Mesendoderm (in vitro differentiated cells): ENCODE measurements around the gene PRKCA.

Experiments
- DNase-seq: peaks from one replicate; pipeline ENCODE4 v3.0.0; 2013
- H2AK5ac ChIP-seq: 2 replicates; pipeline ENCODE4 v1.6.1; 2013; ENCODE audit warnings: low read length, inconsistent platforms
- H2BK120ac ChIP-seq: 2 replicates; pipeline ENCODE4 v1.6.1; 2013; ENCODE audit warnings: low read depth, mild to moderate bottlenecking, low read length, moderate library complexity, mixed read lengths
- H2BK15ac ChIP-seq: replicated peaks from 2 replicates; pipeline ENCODE4 v1.6.1; 2013; ENCODE audit warnings: low read depth, mild to moderate bottlenecking, moderate library complexity
- H2BK5ac ChIP-seq: 2 replicates; pipeline ENCODE4 v1.6.1; 2013; ENCODE audit warnings: low read length, inconsistent platforms
- H3K18ac ChIP-seq: 2 replicates; pipeline ENCODE4 v1.6.1; 2013; ENCODE audit warnings: mild to moderate bottlenecking, low read length, mixed read lengths
- H3K23ac ChIP-seq: one replicate; pipeline ENCODE4 v1.6.1; 2013; ENCODE audit warnings: low read length
- H3K27ac ChIP-seq: 2 replicates; pipeline ENCODE4 v1.5.1; 2013; ENCODE audit warnings: low read depth, mild to moderate bottlenecking, inconsistent platforms, low read length, moderate library complexity
- H3K27me3 ChIP-seq: 2 replicates; pipeline ENCODE4 v1.6.1; 2013; ENCODE audit warnings: low read length, control low read depth, mild to moderate bottlenecking, inconsistent platforms; ENCODE audit not compliant: insufficient read depth, poor library complexity
- H3K36me3 ChIP-seq: 2 replicates; pipeline ENCODE4 v1.6.1; 2013; ENCODE audit warnings: low read length, inconsistent platforms; ENCODE audit not compliant: control insufficient read depth, insufficient read depth
- H3K4ac ChIP-seq: one replicate; pipeline ENCODE4 v1.6.1; 2013; ENCODE audit warnings: low read depth, mild to moderate bottlenecking, low read length, moderate library complexity
- H3K4me1 ChIP-seq: 2 replicates; pipeline ENCODE4 v1.6.1; 2013; ENCODE audit warnings: low read depth, low read length, inconsistent platforms; ENCODE audit not compliant: control insufficient read depth
- H3K4me2 ChIP-seq: 2 replicates; pipeline ENCODE4 v1.6.1; 2013; ENCODE audit warnings: low read length
- H3K4me3 ChIP-seq: 2 replicates; pipeline ENCODE4 v1.5.1; 2013; ENCODE audit warnings: mild to moderate bottlenecking, low read length
- H3K56ac ChIP-seq: one replicate; pipeline ENCODE4 v1.6.1; 2013; ENCODE audit warnings: low read length
- H3K79me1 ChIP-seq: 2 replicates; pipeline ENCODE4 v1.6.1; 2013; ENCODE audit warnings: low read length, inconsistent platforms
- H3K79me2 ChIP-seq: 2 replicates; pipeline ENCODE4 v1.6.1; 2013; ENCODE audit warnings: mild to moderate bottlenecking, low read length; ENCODE audit not compliant: control insufficient read depth, insufficient read depth
- H3K9ac ChIP-seq: 2 replicates; pipeline ENCODE4 v1.6.1; 2013; ENCODE audit warnings: low read length, inconsistent platforms
- H4K5ac ChIP-seq: one replicate; pipeline ENCODE4 v1.6.1; 2013; ENCODE audit warnings: low read length
- H4K8ac ChIP-seq: one replicate; pipeline ENCODE4 v1.6.1; 2013; ENCODE audit warnings: low read depth, mild to moderate bottlenecking, control low read depth, low read length, moderate library complexity
- WGBS: extraction: QIAGEN DNeasy Blood & Tissue Kit; methylation state at CpG from one replicate; pipeline ENCODE4 v1.1.7; 2013; ENCODE audit warnings: low lambda C conversion rate, missing lambda C conversion rate; ENCODE audit not compliant: insufficient coverage; ENCODE audit errors: extremely low coverage; 5-methylcytosine and 5-hydroxymethylcytosine counted together

PRKCA gene

GRCh38 chr17:66715745-66716156 is 413.3 kb downstream of the PRKCA start:
- H2BK5ac ChIP-seq = no peak overlapping the region
- no peaks in the 10 kb centered on the region for H3K36me3 ChIP-seq
- H3K18ac ChIP-seq = no peak overlapping the region
- H4K5ac ChIP-seq = no peak overlapping the region
- H3K27me3 ChIP-seq = no peaks in the 10 kb centered on the region
- no peak overlapping the region for H3K4me3 ChIP-seq
- WGBS = no CpG with 5 or more reads among the region's 3 CpGs
- peaks cover 3% of the 10 kb centered on the region for H3K4me1 ChIP-seq
- no peaks in the 10 kb centered on the region for H3K79me2 ChIP-seq
- H2BK120ac ChIP-seq = no peak overlapping the region
- H3K56ac ChIP-seq = no peak overlapping the region
- no peak overlapping the region for H3K23ac ChIP-seq
- no peak overlapping the region for H3K27ac ChIP-seq
- no peak overlapping the region for H3K4ac ChIP-seq
- H4K8ac ChIP-seq = no peak overlapping the region
- H3K79me1 ChIP-seq = no peaks in the 10 kb centered on the region
- H2AK5ac ChIP-seq = no peak overlapping the region
- H3K9ac ChIP-seq = no peak overlapping the region
- H3K4me2 ChIP-seq = no peak overlapping the region
- no peak overlapping the region for H2BK15ac ChIP-seq
- peak; percentile 85 for DNase-seq

DNA sequence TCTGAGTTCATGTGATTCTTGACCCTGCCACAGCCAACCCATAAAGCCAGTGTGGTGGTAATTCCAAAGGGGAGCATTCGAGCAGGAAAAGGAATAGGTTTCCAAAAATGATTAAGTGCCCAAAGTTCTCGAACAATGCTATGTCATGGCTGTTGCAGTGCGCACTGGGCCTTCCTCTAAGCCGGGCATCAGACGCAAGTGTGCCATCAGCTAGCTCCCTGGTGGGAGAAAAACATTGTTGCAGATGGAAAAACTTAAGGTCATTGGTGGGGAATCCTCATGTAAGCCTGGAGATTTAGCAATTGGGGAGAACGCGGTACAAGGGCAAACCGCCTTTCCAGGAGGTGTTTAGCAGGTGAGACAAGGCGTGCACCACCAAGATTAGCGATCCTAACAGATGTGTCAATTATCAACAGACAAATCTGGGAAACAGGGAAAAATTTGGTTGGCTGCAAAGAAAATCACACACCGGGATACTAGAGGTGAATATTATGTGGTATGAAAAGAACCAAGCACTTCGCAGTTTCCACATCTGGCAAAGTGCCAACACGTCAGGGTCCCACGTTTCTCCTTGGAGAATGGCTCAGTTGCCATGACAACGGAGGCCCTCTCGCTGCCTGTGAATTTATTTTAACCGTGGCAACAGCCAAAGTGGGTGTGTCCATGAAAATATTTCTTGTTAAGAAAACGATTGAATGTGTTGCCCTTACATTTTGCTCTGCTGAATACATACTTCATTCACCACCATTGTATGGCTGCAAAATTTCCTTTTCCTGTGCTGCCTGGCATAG is 414.0 kb downstream of the PRKCA start:
- Histone ChIP-seq H3K79me2 (no peaks in the 10 kb centered on the region), H3K56ac (no peak overlapping the region), H2AK5ac (no peak overlapping the region), H4K5ac (no peak overlapping the region), H2BK5ac (no peak overlapping the region), H4K8ac (no peak overlapping the region), H3K79me1 (no peaks in the 10 kb centered on the region), H3K4me1 (peaks cover 3% of the 10 kb centered on the region), H3K27me3 (no peaks in the 10 kb centered on the region), H3K23ac (no peak overlapping the region), H3K4ac (no peak overlapping the region), H2BK120ac (no peak overlapping the region), H3K18ac (no peak overlapping the region), H3K9ac (no peak overlapping the region), H3K27ac (no peak overlapping the region), H3K36me3 (no peaks in the 10 kb centered on the region), H3K4me2 (no peak overlapping the region), H3K4me3 (no peak overlapping the region), H2BK15ac (no peak overlapping the region)
- WGBS = no CpG with 5 or more reads among the region's 18 CpGs
- peak; percentile 41 for DNase-seq

DNA sequence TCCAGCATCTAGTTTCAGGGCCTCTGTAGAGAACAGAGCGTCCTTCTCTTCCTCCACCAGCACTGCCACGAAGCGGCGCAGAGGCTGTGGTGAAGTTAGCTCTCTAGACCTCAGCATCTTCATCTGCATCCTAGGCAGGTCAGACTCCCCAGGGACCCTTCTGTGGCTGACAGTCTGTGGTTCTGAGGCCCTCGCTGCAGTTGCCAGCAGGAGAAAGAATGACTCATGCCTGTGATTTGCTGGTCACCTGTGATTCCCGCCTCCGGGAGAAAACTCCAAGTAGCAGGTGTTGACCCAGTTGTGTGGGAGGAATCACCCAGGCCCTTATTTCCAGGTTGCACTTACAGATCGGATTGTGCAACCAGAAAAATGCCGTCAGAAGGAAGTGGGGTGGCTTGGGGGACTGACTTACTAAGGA is 415.2 kb downstream of the PRKCA start:
- no peaks in the 10 kb centered on the region for H3K4me1 ChIP-seq
- H4K8ac ChIP-seq = no peak overlapping the region
- H3K27me3 ChIP-seq = no peaks in the 10 kb centered on the region
- no peak overlapping the region for H2BK15ac ChIP-seq
- H3K79me2 ChIP-seq = no peaks in the 10 kb centered on the region
- H3K18ac ChIP-seq = no peak overlapping the region
- H2BK120ac ChIP-seq = no peak overlapping the region
- H4K5ac ChIP-seq = no peak overlapping the region
- DNase-seq = peak; percentile 44
- no peak overlapping the region for H3K56ac ChIP-seq
- H3K79me1 ChIP-seq = no peaks in the 10 kb centered on the region
- H3K23ac ChIP-seq = no peak overlapping the region
- no peaks in the 10 kb centered on the region for H3K36me3 ChIP-seq
- no peak overlapping the region for H3K4me3 ChIP-seq
- no peak overlapping the region for H3K27ac ChIP-seq
- H2AK5ac ChIP-seq = no peak overlapping the region
- no peak overlapping the region for H3K4me2 ChIP-seq
- no CpG with 5 or more reads among the region's 9 CpGs for WGBS
- H3K4ac ChIP-seq = no peak overlapping the region
- no peak overlapping the region for H3K9ac ChIP-seq
- no peak overlapping the region for H2BK5ac ChIP-seq

DNA sequence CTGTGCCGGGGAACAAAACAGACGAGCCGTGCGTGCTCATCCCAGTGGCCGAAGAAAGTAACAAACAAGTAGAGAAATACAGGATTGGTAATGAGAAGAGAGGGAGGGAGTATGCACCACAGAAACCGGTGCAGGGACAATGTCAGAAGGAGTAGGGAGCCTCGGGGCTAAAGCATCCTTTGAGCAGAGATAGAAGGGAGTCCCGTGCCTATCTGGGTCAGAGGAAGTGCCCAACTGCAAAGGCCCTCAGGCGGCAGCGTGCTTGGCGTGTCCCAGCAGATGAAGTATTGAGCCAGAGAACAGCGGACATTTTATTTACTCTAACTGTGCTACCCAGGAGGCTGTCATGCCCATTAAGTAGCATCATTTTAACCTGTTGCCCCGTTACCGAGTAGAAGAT is 417.6 kb downstream of the PRKCA start:
- no peak overlapping the region for H3K27ac ChIP-seq
- H3K4me1 ChIP-seq = no peaks in the 10 kb centered on the region
- H2AK5ac ChIP-seq = no peak overlapping the region
- H3K27me3 ChIP-seq = no peaks in the 10 kb centered on the region
- H2BK120ac ChIP-seq = no peak overlapping the region
- no peak overlapping the region for H3K4me3 ChIP-seq
- no peak overlapping the region for H3K9ac ChIP-seq
- no peaks in the 10 kb centered on the region for H3K79me2 ChIP-seq
- H3K4me2 ChIP-seq = no peak overlapping the region
- H2BK5ac ChIP-seq = no peak overlapping the region
- no peak overlapping the region for H4K8ac ChIP-seq
- no peak overlapping the region for H3K18ac ChIP-seq
- H4K5ac ChIP-seq = no peak overlapping the region
- no peak overlapping the region for H3K56ac ChIP-seq
- no peaks in the 10 kb centered on the region for H3K79me1 ChIP-seq
- no peak overlapping the region for H2BK15ac ChIP-seq
- H3K4ac ChIP-seq = no peak overlapping the region
- no peaks in the 10 kb centered on the region for H3K36me3 ChIP-seq
- WGBS = no CpG with 5 or more reads among the region's 14 CpGs
- H3K23ac ChIP-seq = no peak overlapping the region
- DNase-seq = no peak

GRCh38 chr17:66720567-66720966 is 418.2 kb downstream of the PRKCA start:
- no peak overlapping the region for H3K4me3 ChIP-seq
- no peak overlapping the region for H2AK5ac ChIP-seq
- no peak overlapping the region for H3K9ac ChIP-seq
- no peaks in the 10 kb centered on the region for H3K79me1 ChIP-seq
- no peak overlapping the region for H2BK15ac ChIP-seq
- no peak overlapping the region for H4K8ac ChIP-seq
- H3K27me3 ChIP-seq = no peaks in the 10 kb centered on the region
- H3K18ac ChIP-seq = no peak overlapping the region
- no peak overlapping the region for H3K4me2 ChIP-seq
- no peak overlapping the region for H3K56ac ChIP-seq
- H3K4ac ChIP-seq = no peak overlapping the region
- no peaks in the 10 kb centered on the region for H3K79me2 ChIP-seq
- no peak overlapping the region for H4K5ac ChIP-seq
- H2BK5ac ChIP-seq = no peak overlapping the region
- no peak overlapping the region for H3K23ac ChIP-seq
- no peaks in the 10 kb centered on the region for H3K4me1 ChIP-seq
- no peak overlapping the region for H3K27ac ChIP-seq
- WGBS = no CpG with 5 or more reads among the region's 5 CpGs
- no peak overlapping the region for H2BK120ac ChIP-seq
- DNase-seq = no peak
- H3K36me3 ChIP-seq = no peaks in the 10 kb centered on the region

DNA sequence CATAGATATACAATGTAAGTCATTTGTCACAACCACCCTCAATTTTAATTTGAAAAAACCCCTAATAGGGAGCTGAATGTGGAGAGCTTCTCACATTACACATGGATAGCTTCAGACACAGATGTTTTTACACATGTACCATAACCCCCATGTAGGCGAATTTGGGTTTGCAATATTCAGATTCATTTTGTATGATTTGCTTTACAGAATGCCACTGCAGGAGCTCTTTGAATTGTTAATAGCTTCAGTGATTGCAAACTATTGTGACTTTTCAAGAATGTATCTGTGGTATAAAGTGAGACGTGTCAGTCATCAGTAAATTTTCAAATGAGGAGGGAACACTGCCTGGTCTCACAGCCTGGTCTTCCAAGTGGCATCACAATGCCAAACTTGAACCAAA is 419.9 kb downstream of the PRKCA start:
- Histone ChIP-seq H3K4me3 (no peak overlapping the region), H3K27me3 (no peaks in the 10 kb centered on the region), H3K36me3 (no peaks in the 10 kb centered on the region), H4K8ac (no peak overlapping the region), H3K79me1 (no peaks in the 10 kb centered on the region), H2BK15ac (no peak overlapping the region), H3K9ac (no peak overlapping the region), H3K18ac (no peak overlapping the region), H4K5ac (no peak overlapping the region), H3K56ac (no peak overlapping the region), H2AK5ac (no peak overlapping the region), H3K4me2 (no peak overlapping the region), H3K4ac (no peak overlapping the region), H3K23ac (no peak overlapping the region), H3K4me1 (no peaks in the 10 kb centered on the region), H3K27ac (no peak overlapping the region), H2BK120ac (no peak overlapping the region), H3K79me2 (no peaks in the 10 kb centered on the region), H2BK5ac (no peak overlapping the region)
- no CpG with 5 or more reads among the region's 2 CpGs for WGBS
- DNase-seq = no peak
